GM23338 (cell line): ENCODE results near the gene UNC79.

ENCODE experiments used
- CTCF ChIP-seq, 2 experiments: fragments of 200-600 bp in 1 of 2; sonication (generic) in 1 of 2; conservative IDR thresholded peaks; 2 replicates each; pipeline versions ENCODE4 v1.5.1 to v1.6.1; 2016 to 2017; ENCODE audit warnings: antibody characterized with exemption in 2 of 2, low read depth in 2 of 2, mild to moderate bottlenecking in 2 of 2, moderate library complexity in 1 of 2
- ETS1 ChIP-seq: IDR thresholded peaks from 2 replicates; pipeline ENCODE4 v1.6.1; 2016; ENCODE audit warnings: antibody characterized with exemption
- POLR2AphosphoS5 ChIP-seq: IDR thresholded peaks from 2 replicates; pipeline ENCODE4 v1.6.1; 2016; ENCODE audit warnings: antibody characterized with exemption, low read depth

DNA sequence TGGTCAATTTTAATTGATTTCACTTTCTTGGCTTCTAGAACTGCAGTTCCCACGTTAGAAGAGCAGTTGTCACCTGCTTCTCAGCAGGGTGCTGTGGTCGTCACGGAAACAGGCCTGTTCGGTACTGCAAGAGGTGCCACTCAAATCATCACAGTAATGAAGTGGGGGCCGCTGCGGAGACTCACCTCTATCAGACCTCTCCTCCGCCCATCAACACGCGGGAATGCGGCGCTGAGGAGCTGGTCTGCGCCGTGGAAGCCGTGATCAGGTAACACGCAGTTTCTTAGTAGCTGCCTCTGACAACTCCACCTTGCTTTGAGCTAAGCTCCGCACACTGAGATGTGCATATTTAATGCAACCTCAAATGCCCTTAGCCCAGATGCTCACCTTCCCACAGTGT, 107.2 kb downstream of the UNC79 start:
- TF ChIP-seq CTCF (conservative IDR thresholded peaks at IDR 0.05; ENCODE audit: low read depth in 2 of 2): no peak
- TF ChIP-seq ETS1: no peak
- no peak for TF ChIP-seq POLR2AphosphoS5
